DMS53 (cell line): ENCODE measurements around the gene FAM149A.

Experiments used
- DNase-seq: peaks from one replicate; lab custom pipeline; 2025; lab: John Stamatoyannopoulos, UW

FAM149A gene

DNA sequence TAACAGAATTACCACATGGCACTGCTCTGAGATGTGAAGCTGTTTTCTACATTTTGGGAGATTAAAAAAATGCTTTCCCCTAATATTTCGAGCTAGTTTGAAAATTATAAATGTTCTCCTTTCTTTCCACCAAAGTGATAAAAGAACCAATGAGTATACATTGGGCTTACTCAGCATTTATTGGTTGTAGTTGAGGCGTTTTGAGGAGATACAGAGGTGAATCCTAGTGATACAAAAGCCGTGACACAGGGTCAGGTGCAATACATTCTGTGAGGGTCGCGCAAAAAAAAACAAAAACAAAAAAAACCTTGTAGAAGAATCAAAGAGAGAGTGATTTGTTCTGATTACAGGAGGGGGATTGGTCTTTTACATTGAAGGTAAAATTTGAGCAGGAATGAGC, 54.5 kb downstream of the FAM149A start:
- no peak for DNase-seq

GRCh38 chr4:186159613-186160012, 55.1 kb downstream of the FAM149A start:
- DNase-seq: peak; percentile 21

DNA sequence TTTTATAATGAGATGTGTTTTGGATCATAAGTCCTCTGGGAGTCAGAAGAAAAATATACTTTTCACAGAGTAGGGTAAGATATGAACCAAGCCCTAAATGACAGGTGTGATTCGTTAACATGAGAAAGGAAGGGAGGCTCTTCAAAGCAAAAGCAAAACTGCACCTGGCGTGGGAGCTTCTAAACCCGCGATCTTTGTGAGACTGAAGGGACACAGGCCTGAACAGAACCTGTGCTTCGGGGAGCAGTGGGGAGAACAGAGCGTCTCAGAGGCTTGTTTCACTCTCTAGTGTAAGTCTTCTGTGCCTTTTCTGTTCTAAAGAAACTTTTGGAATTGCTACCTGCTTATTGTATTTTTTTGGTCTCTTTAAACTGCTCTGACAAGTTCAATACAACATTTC, 56.6 kb downstream of the FAM149A start:
- DNase-seq: peak; percentile 86

DNA sequence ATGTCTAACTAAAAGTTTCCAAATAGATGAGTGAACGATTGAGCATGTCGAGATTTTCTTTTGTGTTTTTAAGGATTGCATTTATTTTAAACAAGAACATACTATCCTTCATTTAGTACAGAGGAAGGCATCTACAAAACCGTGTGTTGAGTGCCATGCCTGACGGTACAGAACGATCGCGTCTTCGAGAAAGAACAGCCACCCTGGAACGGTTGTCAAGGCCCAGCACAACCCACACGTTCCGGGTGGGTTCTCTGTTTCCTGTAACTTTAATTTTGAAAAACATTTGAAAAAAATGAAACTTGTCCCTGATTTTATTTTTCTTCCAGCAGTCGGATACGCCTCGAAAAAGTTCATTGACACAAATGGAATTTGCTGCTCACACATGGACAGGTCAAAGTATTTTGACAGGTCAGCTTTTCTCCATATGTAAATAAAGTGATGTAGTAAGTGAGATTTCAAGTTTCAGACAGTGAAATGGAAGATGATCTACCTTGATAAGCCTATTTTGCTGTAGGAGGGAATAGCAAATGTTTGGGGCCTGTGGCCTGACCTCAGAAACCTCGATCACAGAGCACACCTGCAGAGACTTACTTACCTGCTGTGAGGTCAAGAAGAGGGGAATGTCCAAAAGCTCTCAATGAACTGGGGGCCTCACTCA, 62.5 kb downstream of the FAM149A start:
- DNase-seq: no peak

- no peak for DNase-seq
These were observed 63.1 kb downstream of the FAM149A start for GRCh38 chr4:186167605-186168004.

DNA sequence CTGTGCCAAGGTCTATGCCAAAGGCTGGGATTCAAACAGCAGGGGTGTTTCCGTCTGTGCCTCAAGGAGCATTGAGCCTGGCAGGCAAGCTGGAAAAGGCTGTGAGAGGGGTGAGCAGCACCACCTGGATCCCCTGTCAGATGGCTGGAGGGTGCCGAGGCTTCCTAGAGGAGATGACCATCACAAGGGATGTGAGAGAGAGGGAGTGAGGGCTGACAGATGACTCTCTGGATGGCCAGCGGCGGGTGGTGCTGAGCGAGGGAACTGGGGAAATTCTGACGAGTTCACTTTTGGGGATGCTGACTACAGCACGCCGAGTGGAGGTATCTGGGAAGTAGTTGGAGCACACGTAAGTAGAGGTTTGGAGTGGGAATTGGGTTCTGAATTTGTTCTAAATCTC, 64.2 kb downstream of the FAM149A start:
- no peak for DNase-seq

DNA sequence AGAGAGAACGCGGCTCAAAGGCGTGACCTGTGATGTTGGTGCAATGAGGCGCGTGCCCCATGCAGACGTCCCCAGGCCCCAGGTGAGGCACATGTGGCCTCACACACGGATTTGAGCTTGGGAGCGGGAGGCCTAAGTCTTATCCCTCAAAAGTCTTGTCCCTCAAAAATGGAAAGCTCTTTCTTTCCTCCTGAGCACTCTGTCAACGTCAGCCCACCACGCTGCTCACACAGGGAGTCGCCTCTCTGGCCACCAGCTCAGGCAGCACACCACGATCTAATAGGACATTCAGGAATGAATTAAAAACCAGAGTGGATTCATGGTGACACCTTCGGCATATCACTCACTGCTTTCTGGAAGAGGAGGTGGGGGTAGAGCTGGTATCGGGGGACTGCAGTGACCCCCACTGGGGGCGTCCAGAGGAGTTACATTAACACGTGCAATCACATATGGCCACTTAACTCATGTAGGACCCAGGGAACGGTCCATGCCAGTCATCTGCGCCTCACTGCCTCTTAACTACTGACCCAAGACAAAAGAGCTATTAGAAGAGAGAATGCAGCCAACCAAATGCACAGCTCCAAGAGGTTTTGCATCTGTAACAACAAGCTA, 64.9 kb downstream of the FAM149A start:
- no peak for DNase-seq

- peak; percentile 4 for DNase-seq
These were observed 65.7 kb downstream of the FAM149A start for GRCh38 chr4:186169945-186170802.

DNA sequence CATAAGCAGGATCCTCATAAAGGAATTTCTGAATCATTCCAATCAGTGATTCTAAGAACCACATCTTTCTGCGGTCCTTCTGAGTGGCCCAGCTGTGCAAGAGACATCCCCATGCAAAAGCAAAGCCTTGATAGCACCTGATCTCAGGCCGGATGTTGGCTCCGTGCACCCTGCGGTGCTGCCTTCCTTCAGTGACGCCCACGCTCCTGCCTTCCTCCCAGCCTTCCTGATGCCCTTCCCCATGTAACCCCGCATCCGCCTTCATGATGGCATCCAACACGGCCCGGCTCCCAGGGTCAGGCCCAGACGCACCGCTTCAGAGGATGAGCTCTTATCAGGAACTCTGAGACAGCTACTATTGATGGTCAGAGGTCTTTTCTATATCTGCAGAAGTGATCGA, 66.5 kb downstream of the FAM149A start:
- DNase-seq: no peak

- DNase-seq: peak; percentile 10
These were observed 68.0 kb downstream of the FAM149A start for GRCh38 chr4:186172546-186172945.

DNA sequence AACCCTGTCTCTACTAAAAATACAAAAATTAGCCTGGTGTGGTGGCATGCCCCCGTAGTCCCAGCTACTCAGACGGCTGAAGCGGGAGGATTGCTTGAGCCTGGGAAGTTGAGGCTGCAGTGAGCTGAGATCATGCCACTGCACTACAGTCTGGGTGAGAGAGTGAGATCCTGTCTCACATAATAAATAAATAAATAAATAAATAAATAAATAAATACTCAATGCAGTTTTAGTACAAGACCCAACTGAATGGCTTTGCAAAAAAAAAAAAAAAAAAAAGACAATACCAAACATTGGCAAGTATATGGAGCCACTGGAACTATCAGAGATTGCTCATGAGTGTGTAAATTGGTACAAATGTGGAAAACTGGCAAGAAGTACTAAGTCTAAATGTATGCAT, 83.6 kb downstream of the FAM149A start:
- no peak for DNase-seq

- no peak for DNase-seq
These were observed 85.2 kb downstream of the FAM149A start for GRCh38 chr4:186189656-186190055.

GRCh38 chr4:186190581-186191199, 86.2 kb downstream of the FAM149A start:
- DNase-seq: peak; percentile 75

DNA sequence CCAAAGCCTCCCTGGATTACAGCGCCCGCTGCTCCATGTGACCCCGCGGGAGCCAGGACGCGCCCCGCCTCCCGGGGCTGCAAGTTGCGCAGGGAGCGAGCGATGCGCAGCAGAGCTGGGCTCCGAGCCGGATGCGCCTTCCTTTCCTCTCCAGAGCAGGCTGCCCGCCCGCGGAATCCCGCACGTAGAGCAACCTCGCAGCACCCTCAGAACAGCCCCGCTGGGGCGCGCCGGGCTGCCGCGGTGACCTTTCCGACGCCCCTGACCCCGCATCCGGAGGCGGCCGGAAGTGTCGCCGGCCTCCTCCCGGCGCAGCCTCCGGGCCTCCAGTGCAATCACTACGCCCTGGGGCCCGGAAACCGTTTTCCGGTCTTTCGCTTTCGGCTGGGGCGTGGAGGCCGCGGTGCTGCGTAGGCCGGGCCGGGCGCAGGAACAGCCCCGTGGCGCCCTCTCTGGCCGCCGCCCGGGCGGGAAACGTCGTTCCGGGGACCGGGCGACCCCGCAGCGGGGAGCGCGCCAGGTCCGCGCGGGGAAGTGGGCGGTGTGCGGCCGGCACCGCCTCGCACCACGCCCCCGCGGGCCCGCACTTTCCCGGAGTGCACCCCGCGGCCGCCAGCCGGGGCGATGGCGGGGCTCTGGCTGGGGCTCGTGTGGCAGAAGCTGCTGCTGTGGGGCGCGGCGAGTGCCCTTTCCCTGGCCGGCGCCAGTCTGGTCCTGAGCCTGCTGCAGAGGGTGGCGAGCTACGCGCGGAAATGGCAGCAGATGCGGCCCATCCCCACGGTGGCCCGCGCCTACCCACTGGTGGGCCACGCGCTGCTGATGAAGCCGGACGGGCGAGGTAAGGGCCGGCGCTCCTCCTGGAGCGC, 86.9 kb downstream of the FAM149A start, which contains the start of gene CYP4V2:
Gene CYP4V2, plus strand, starts transcription at position 368 of the 866 bp plus-strand sequence. Its CDS starts 257 bp downstream, at position 625.
- peak; percentile 89 for DNase-seq

- peak; percentile 62 for DNase-seq
These were observed 87.6 kb downstream of the FAM149A start for GRCh38 chr4:186192066-186192612.

DNA sequence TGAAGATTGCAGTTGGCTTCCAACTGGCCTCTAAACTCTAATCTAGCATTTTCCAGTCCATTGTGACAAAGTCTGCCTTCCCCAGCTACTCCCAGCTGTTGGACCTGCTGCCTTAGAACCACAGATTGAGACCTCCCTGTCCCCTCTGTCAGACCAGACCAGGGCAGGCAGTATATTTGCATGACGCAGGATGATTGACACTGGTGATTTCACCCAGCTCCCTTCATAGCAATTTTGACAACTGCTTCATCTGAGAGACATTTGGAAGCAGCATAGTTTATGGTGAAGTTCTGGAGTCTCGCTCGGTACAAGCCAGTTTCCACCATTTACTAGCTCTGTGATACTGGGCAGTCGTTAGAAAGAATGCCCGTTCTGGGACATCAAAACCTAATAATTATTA, 89.3 kb downstream of the FAM149A start:
- DNase-seq: no peak

- DNase-seq: no peak
These were observed 91.6 kb downstream of the FAM149A start for GRCh38 chr4:186196063-186196462.

DNA sequence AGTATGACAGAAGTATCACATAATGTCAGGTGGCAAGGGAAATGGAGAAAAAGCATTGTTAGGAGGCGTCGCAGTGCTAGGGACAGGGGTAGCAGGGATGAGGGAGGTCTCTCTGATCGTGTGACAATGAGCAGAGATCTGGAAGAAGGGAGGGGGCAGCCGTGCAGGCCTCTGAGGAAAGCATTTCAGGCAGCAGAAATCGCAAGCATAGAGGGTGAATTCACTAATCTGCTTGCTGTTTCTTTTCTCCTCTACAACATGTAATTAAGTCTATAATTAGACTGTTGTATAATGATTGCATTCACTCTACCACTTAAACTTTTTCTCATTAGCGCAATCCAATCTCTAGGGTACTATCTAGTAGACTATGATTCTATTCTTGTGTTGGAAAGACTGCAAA, 96.0 kb downstream of the FAM149A start:
- no peak for DNase-seq

GRCh38 chr4:186201010-186201409, 96.5 kb downstream of the FAM149A start:
- no peak for DNase-seq

DNA sequence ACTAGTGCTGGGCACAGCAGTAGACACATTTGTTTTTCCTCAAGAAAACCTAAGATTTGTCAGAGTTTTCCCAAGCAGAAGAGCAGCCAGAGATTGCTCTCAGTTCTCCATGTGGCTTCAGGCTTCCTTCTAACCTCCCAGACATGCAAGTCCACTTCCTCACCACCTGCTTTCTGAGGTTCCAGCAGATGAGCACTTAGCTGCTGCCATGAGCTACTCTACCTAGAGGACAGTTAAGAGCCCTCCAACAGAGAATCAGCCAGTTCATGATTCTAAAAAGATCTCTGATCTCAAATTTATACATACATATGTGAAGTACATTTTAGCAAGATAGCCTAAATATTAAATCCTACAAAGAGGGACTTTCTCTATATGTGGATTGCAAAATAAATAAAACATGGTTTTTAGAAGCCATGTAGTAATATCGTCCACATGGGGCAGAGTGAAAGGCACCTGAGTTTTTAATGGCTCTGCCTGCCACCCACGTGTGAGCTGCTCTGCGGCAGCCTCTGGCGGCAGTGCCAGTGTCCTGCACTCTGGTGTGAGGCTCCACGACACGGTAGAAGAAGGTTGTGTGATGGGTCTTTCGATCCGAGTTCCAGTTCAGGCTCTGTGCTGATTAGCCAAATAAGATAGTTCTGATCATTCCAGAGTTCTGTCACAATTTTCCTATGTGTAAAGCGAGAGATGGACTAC, 97.2 kb downstream of the FAM149A start:
- peak; percentile 88 for DNase-seq
